Osteocyte (in vitro differentiated cells): ENCODE data around the gene TRIM8. TPM values are rescaled to one million over a fixed set of nuclear protein-coding genes. Genes with fewer than 3 reads are reported as not detected.

Experiments used
- DNase-seq: peaks from one replicate; pipeline ENCODE4 v3.0.0; 2021; ENCODE audit warnings: mixed read lengths; ENCODE audit not compliant: unreplicated experiment; ENCODE audit errors: extremely low spot score
- H3K27ac Mint-ChIP-seq: one replicate; pipeline ENCODE4 v1.8.0; 2021; ENCODE audit warnings: mild to moderate bottlenecking, mixed read lengths; ENCODE audit not compliant: unreplicated experiment
- H3K27me3 Mint-ChIP-seq: one replicate; pipeline ENCODE4 v1.8.0; 2021; ENCODE audit warnings: mixed read lengths; ENCODE audit not compliant: unreplicated experiment
- H3K36me3 Mint-ChIP-seq: one replicate; pipeline ENCODE4 v1.8.0; 2021; ENCODE audit warnings: mixed read lengths; ENCODE audit not compliant: unreplicated experiment
- H3K4me1 Mint-ChIP-seq: one replicate; pipeline ENCODE4 v1.8.0; 2021; ENCODE audit warnings: mixed read lengths; ENCODE audit not compliant: unreplicated experiment
- H3K4me3 Mint-ChIP-seq: one replicate; pipeline ENCODE4 v1.8.0; 2021; ENCODE audit warnings: mild to moderate bottlenecking, moderate library complexity, mixed read lengths; ENCODE audit not compliant: unreplicated experiment
- H3K9me3 Mint-ChIP-seq: one replicate; pipeline ENCODE4 v1.8.0; 2021; ENCODE audit warnings: mixed read lengths; ENCODE audit not compliant: unreplicated experiment
- total RNA-seq: library from RNA; stranded (reverse); gene quantifications from 2 replicates; pipeline ENCODE4 v1.2.1, GENCODE V29; 2021
- TF ChIP-seq, protein P1 (sequence below): fragments of 200-600 bp; sonication (generic); IDR thresholded peaks from 2 replicates; pipeline ENCODE4 v1.5.0; 2021; ENCODE audit warnings: antibody characterized with exemption, mild to moderate bottlenecking, moderate library complexity

The TRIM8 gene
- total RNA-seq, 1 donor from 2014 or later, result 63.9 TPM

DNA sequence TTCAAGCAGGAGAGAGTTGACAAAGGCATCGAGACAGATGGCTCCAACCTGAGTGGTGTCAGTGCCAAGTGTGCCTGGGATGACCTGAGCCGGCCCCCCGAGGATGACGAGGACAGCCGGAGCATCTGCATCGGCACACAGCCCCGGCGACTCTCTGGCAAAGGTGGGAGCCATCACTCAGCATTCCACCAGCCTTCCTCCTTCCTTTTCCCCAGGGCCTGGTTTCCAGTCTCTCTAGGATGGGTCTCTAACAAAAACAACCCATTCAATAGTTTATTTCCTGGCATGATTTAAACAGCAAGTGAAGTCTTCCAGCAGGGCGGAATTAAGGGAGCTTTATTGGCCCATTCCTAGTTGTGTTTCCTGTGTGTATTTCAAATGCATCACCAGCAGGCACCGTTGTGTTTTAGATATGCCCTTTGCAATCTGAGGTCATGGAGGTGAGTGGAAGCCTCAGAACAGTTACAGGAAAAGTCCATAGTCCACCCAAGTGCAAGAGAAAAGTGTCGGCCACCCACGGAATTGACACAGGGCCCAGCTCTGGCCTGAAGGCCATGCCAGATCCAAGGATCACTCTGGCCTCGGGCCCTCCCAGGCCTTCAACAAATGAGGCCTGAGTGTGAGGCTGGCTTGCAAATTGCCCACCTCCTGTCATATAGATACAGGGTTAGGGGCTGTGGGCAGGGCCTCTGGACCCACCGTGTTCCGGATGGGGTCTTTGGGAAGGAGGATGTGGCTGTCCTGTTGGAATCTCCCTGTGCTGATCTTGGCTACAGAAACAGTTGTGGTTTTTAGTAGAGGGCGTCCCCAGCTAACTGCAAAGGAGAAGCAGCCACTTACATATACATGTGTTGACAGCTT is 46.9 kb upstream of the TRIM8 start:
- no peak for DNase-seq
- Mint-ChIP-seq H3K9me3 (no peaks in the 10 kb centered on the region), H3K4me3 (no peak overlapping the region), H3K4me1 (peaks cover 11% of the 10 kb centered on the region), H3K27me3 (no peaks in the 10 kb centered on the region), H3K36me3 (peaks cover 14% of the 10 kb centered on the region), H3K27ac (no peak overlapping the region)
- TF ChIP-seq, protein P1, sequence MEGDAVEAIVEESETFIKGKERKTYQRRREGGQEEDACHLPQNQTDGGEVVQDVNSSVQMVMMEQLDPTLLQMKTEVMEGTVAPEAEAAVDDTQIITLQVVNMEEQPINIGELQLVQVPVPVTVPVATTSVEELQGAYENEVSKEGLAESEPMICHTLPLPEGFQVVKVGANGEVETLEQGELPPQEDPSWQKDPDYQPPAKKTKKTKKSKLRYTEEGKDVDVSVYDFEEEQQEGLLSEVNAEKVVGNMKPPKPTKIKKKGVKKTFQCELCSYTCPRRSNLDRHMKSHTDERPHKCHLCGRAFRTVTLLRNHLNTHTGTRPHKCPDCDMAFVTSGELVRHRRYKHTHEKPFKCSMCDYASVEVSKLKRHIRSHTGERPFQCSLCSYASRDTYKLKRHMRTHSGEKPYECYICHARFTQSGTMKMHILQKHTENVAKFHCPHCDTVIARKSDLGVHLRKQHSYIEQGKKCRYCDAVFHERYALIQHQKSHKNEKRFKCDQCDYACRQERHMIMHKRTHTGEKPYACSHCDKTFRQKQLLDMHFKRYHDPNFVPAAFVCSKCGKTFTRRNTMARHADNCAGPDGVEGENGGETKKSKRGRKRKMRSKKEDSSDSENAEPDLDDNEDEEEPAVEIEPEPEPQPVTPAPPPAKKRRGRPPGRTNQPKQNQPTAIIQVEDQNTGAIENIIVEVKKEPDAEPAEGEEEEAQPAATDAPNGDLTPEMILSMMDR, result no peak

DNA sequence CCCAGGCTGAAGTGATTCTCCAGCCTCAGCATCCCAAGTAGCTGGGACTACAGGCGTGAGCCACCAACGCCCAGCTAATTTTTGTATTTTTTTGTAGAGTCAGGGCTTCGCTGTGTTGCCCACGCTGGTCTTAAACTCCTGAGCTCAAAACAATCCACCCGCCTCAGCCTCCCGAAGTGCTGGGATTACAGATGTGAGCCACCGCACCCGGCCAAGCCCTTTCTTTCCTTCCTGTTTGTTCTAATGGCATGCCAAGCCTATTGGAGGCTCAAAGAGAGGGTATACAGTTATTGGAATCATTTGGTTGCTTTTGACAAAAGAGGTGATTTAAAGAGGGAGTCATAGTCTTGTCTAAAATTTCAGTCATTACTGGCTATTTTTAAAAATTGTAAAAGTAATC is 46.0 kb upstream of the TRIM8 start:
- H3K27me3 Mint-ChIP-seq, result no peaks in the 10 kb centered on the region
- no peak overlapping the region for H3K4me3 Mint-ChIP-seq
- TF ChIP-seq, protein P1, result no peak
- H3K27ac Mint-ChIP-seq, result no peak overlapping the region
- no peaks in the 10 kb centered on the region for H3K9me3 Mint-ChIP-seq
- peaks cover 5% of the 10 kb centered on the region for H3K4me1 Mint-ChIP-seq
- peaks cover 18% of the 10 kb centered on the region for H3K36me3 Mint-ChIP-seq
- DNase-seq, result no peak

DNA sequence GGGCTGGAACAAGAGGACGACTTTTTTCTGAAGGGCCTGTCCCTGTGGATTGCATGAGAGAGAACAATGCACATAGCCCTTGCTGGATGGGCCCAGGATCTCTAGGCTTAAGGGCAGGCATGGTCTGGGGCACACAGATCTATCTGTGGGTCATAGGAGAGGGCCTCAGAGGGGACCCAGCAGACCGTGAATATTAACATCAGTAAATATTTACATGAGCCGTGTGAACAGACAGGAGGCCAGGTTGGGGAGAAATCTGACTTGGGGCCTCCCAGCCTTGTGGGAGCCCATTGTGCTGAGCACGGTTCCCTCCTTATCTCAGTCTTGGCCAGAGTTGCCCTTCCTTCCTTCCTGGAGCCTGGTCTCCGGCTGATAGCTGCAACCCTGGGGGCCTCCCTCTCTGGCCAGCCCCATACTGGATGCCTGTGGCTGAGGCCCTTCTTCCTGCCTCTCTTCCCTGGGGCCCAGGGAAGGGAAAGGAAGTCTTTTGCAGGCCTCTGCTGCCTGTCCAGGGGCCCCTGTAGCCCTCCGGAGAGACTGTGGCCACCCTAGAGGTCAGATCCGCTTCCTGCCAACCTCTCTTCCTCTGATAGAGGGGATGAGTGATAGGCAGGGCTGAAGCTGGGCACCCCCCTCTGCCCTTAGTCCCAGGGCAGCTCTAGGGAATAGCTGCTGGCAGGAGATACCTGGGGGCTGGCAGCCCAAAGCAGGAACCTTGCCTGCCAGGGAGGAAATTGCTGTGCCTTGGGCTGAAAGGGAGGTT is 44.5 kb upstream of the TRIM8 start:
- no peak for DNase-seq
- no peak overlapping the region for H3K27ac Mint-ChIP-seq
- H3K27me3 Mint-ChIP-seq, result no peaks in the 10 kb centered on the region
- H3K36me3 Mint-ChIP-seq, result peaks cover 22% of the 10 kb centered on the region
- H3K9me3 Mint-ChIP-seq, result no peaks in the 10 kb centered on the region
- TF ChIP-seq, protein P1, result no peak
- no peak overlapping the region for H3K4me3 Mint-ChIP-seq
- peaks cover 6% of the 10 kb centered on the region for H3K4me1 Mint-ChIP-seq

DNA sequence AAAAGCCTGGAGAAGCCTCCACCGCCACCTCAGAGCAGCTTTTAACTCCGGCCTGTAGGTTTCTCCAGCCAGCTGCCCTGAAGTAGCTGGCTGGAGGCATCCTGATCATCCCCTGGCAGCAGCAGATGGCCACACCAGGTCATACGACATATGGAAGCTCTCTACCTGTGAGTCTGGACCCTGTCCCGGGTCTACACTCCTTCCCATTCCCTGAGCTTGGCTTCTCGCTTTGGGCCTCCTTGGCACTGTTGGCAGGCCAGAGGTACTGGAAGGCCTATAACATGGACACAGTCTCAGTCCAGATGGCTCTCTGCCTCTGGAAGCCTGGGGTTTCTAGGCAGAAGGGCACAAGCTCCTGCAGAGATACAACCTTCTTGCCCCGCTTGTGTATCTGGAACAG is 43.5 kb upstream of the TRIM8 start:
- Mint-ChIP-seq H3K4me3 (no peak overlapping the region), H3K27me3 (no peaks in the 10 kb centered on the region), H3K9me3 (no peaks in the 10 kb centered on the region), H3K27ac (no peak overlapping the region), H3K36me3 (peaks cover 22% of the 10 kb centered on the region), H3K4me1 (peaks cover 6% of the 10 kb centered on the region)
- TF ChIP-seq, protein P1, result no peak
- DNase-seq, result no peak

DNA sequence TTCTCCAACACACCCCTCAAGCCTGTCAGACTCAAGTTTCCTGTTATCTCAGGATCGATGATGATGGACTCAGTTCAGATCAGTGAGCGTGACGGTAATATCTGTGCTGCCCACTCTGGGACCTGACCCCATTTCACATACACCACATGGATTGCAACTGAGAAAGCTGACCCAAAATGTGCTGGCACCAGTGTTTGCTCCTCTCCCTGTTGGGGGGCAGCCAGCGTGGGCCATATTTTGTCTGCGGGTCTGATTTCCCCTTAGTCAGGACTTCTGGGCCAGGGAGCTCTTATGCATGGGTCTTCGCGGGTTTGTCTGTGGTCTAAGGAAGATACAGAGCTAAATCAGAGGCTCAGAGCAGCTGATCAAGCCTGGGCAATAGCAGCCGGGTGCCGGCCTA is 42.6 kb upstream of the TRIM8 start:
- H3K27me3 Mint-ChIP-seq, result no peaks in the 10 kb centered on the region
- TF ChIP-seq, protein P1, result no peak
- H3K9me3 Mint-ChIP-seq, result no peaks in the 10 kb centered on the region
- peaks cover 25% of the 10 kb centered on the region for H3K36me3 Mint-ChIP-seq
- H3K4me3 Mint-ChIP-seq, result no peak overlapping the region
- no peak overlapping the region for H3K27ac Mint-ChIP-seq
- H3K4me1 Mint-ChIP-seq, result peaks cover 6% of the 10 kb centered on the region
- DNase-seq, result no peak
